Kidney glomerular epithelial cell (primary cell): ENCODE data around the gene DOK1.

Experiments used
- DNase-seq: peaks from one replicate; lab custom pipeline; 2025; lab: John Stamatoyannopoulos, UW

Gene DOK1

GRCh38 chr2:74571058-74571457, 16.5 kb downstream of the DOK1 start:
- DNase-seq: no peak

GRCh38 chr2:74572178-74572925, 17.8 kb downstream of the DOK1 start:
- DNase-seq: no peak

- DNase-seq: no peak
Observed at GRCh38 chr2:74573747-74574562, 19.4 kb downstream of the DOK1 start.

GRCh38 chr2:74575320-74575719, 20.8 kb downstream of the DOK1 start:
- DNase-seq: no peak

- DNase-seq: no peak
Observed at GRCh38 chr2:74576211-74576862, 21.8 kb downstream of the DOK1 start.

GRCh38 chr2:74576863-74577229, 22.3 kb downstream of the DOK1 start:
- no peak for DNase-seq

GRCh38 chr2:74577448-74577847, 22.9 kb downstream of the DOK1 start:
- no peak for DNase-seq

GRCh38 chr2:74578408-74578807, 23.9 kb downstream of the DOK1 start:
- no peak for DNase-seq

- DNase-seq: no peak
Observed at GRCh38 chr2:74581463-74581862, 26.9 kb downstream of the DOK1 start.

GRCh38 chr2:74582184-74582583, 27.7 kb downstream of the DOK1 start:
- no peak for DNase-seq

- peak; percentile 30 for DNase-seq
Observed at GRCh38 chr2:74583504-74583903, 29.0 kb downstream of the DOK1 start.

GRCh38 chr2:74584088-74584645, 29.6 kb downstream of the DOK1 start:
- peak; percentile 8 for DNase-seq

- no peak for DNase-seq
Observed at GRCh38 chr2:74585406-74586185, 31.1 kb downstream of the DOK1 start.

GRCh38 chr2:74587664-74588277, 33.3 kb downstream of the DOK1 start:
- DNase-seq: peak; percentile 63

GRCh38 chr2:74588664-74589063, 34.1 kb downstream of the DOK1 start:
- no peak for DNase-seq

- DNase-seq: no peak
Observed at GRCh38 chr2:74593826-74594772, 39.6 kb downstream of the DOK1 start.

- no peak for DNase-seq
Observed at GRCh38 chr2:74596584-74596983, 42.1 kb downstream of the DOK1 start.

GRCh38 chr2:74597410-74597809, 42.9 kb downstream of the DOK1 start:
- DNase-seq: no peak

GRCh38 chr2:74599676-74600075, 45.2 kb downstream of the DOK1 start:
- DNase-seq: no peak

- DNase-seq: peak; percentile 47
Observed at GRCh38 chr2:74602586-74603281, 48.2 kb downstream of the DOK1 start.
